Type B pancreatic cell (in vitro differentiated cells): ENCODE measurements around the gene SLC6A2. TPM values are rescaled to one million over a fixed set of nuclear protein-coding genes. Genes with fewer than 3 reads are reported as not detected.

Experiments used
- DNase-seq: peaks from one replicate; pipeline ENCODE4 v3.0.0; 2021; ENCODE audit warnings: mixed read lengths; ENCODE audit not compliant: unreplicated experiment; ENCODE audit errors: extremely low spot score
- H3K27ac Mint-ChIP-seq: 2 replicates; pipeline ENCODE4 v1.8.0; 2021; ENCODE audit warnings: mild to moderate bottlenecking, mixed read lengths
- H3K27me3 Mint-ChIP-seq: 2 replicates; pipeline ENCODE4 v1.8.0; 2021; ENCODE audit warnings: mixed read lengths
- H3K36me3 Mint-ChIP-seq: 2 replicates; pipeline ENCODE4 v1.8.0; 2021; ENCODE audit warnings: mixed read lengths
- H3K4me1 Mint-ChIP-seq: one replicate; pipeline ENCODE4 v1.8.0; 2021; ENCODE audit warnings: mixed read lengths; ENCODE audit not compliant: unreplicated experiment
- H3K4me3 Mint-ChIP-seq: 2 replicates; pipeline ENCODE4 v1.8.0; 2021; ENCODE audit warnings: mild to moderate bottlenecking, mixed read lengths
- H3K9me3 Mint-ChIP-seq: 2 replicates; pipeline ENCODE4 v1.8.0; 2021; ENCODE audit warnings: mixed read lengths
- total RNA-seq: library from RNA; stranded (reverse); gene quantifications from 2 replicates; pipeline ENCODE4 v1.2.1, GENCODE V29; 2021; ENCODE audit warnings: low replicate concordance
- TF ChIP-seq, protein P1 (sequence below): fragments of 200-600 bp; sonication (generic); conservative IDR thresholded peaks from 2 replicates; pipeline ENCODE4 v1.5.0; 2021; ENCODE audit warnings: antibody characterized with exemption, mild to moderate bottlenecking

Gene SLC6A2
- total RNA-seq, 1 donor from 2014 or later, result 5.7 TPM

DNA sequence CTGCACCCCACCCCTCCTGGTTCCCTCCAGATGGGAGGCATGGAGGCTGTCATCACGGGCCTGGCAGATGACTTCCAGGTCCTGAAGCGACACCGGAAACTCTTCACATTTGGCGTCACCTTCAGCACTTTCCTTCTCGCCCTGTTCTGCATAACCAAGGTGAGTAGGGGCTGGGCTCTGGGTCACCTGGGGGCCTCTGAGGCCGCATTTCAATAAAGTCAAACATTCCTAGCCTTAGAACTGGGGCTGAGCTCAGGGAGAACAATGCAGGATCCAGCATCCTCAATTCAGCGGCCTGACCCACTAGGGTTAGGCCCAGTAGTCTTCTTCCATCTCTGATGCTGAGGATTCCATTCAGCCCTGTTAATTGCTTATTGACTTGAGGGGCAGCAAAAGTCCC is 42.1 kb downstream of the SLC6A2 start:
- H3K36me3 Mint-ChIP-seq, result no peaks in the 10 kb centered on the region
- no peak overlapping the region for H3K4me3 Mint-ChIP-seq
- TF ChIP-seq, protein P1, sequence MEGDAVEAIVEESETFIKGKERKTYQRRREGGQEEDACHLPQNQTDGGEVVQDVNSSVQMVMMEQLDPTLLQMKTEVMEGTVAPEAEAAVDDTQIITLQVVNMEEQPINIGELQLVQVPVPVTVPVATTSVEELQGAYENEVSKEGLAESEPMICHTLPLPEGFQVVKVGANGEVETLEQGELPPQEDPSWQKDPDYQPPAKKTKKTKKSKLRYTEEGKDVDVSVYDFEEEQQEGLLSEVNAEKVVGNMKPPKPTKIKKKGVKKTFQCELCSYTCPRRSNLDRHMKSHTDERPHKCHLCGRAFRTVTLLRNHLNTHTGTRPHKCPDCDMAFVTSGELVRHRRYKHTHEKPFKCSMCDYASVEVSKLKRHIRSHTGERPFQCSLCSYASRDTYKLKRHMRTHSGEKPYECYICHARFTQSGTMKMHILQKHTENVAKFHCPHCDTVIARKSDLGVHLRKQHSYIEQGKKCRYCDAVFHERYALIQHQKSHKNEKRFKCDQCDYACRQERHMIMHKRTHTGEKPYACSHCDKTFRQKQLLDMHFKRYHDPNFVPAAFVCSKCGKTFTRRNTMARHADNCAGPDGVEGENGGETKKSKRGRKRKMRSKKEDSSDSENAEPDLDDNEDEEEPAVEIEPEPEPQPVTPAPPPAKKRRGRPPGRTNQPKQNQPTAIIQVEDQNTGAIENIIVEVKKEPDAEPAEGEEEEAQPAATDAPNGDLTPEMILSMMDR, result no peak
- H3K4me1 Mint-ChIP-seq, result no peaks in the 10 kb centered on the region
- H3K27ac Mint-ChIP-seq, result no peak overlapping the region
- H3K9me3 Mint-ChIP-seq, result no peaks in the 10 kb centered on the region
- H3K27me3 Mint-ChIP-seq, result peaks cover 8% of the 10 kb centered on the region
- DNase-seq, result no peak

DNA sequence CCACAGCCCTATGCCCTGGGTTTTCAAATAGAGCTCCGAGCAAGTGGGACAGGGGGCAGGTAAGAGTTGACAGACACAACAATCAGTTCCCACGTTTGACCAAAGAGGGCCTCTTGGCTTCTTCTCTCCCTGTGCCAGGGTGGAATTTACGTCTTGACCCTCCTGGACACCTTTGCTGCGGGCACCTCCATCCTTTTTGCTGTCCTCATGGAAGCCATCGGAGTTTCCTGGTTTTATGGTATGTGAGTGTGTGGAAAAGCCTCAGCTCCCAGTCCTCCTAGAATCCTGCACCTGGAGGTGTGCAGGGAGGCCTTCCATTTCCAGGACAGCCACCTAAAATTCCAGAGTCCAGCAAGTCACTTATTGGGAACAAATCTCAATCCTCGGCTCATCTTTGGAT is 42.5 kb downstream of the SLC6A2 start:
- Mint-ChIP-seq H3K27ac (no peak overlapping the region), H3K36me3 (no peaks in the 10 kb centered on the region), H3K27me3 (peaks cover 10% of the 10 kb centered on the region)

DNA sequence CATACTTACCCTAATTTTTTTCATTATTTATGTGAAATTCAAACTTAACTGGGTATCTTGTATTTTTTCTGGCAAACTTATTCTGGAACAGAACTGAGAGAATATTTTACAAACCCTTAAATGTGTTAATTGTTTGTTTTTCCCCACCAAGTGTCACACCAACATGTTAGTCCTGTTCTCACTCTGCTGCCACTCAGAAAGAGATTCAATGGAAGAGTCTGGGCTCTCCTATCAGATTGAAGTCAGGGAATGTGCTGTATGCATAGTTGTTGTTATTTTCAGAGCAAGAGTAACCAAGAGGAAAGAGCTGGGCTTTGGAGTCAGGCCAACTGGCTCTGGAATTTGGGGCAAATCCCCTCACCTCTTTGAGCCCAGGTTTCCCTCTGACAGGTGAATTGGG is 43.2 kb downstream of the SLC6A2 start:
- DNase-seq, result no peak
- H3K27me3 Mint-ChIP-seq, result peaks cover 14% of the 10 kb centered on the region
- H3K27ac Mint-ChIP-seq, result no peak overlapping the region
- no peak overlapping the region for H3K4me3 Mint-ChIP-seq
- H3K9me3 Mint-ChIP-seq, result no peaks in the 10 kb centered on the region
- TF ChIP-seq, protein P1, result no peak
- H3K4me1 Mint-ChIP-seq, result no peaks in the 10 kb centered on the region
- no peaks in the 10 kb centered on the region for H3K36me3 Mint-ChIP-seq

More for the DNA sequence above, 42.5 kb downstream of the SLC6A2 start:
- no peaks in the 10 kb centered on the region for H3K4me1 Mint-ChIP-seq
- no peaks in the 10 kb centered on the region for H3K9me3 Mint-ChIP-seq
- H3K4me3 Mint-ChIP-seq, result no peak overlapping the region
- DNase-seq, result no peak
- TF ChIP-seq, protein P1, result no peak

DNA sequence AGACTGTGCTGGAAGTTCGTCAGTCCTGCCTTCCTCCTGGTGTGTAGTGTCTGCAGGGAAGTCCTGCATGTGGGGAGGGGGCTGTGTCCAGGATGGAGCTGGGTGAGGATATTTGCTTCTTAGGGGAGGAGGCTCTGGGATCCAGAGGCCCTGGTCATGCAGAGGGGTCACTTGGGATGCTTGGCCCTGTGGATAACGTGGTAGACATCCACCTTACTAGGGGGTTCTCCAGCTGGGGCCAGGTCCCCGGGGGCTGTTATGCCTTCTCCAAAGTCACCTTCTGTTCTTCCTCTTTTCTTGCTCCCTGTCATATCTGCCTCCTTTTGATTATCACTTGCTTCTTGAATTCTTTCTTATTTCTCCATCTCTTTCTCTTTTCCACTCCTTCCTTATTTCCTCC is 43.8 kb downstream of the SLC6A2 start:
- Mint-ChIP-seq H3K27me3 (peaks cover 15% of the 10 kb centered on the region), H3K27ac (no peak overlapping the region), H3K36me3 (no peaks in the 10 kb centered on the region), H3K9me3 (no peaks in the 10 kb centered on the region), H3K4me3 (no peak overlapping the region), H3K4me1 (no peaks in the 10 kb centered on the region)
- no peak for DNase-seq
- TF ChIP-seq, protein P1, result no peak

DNA sequence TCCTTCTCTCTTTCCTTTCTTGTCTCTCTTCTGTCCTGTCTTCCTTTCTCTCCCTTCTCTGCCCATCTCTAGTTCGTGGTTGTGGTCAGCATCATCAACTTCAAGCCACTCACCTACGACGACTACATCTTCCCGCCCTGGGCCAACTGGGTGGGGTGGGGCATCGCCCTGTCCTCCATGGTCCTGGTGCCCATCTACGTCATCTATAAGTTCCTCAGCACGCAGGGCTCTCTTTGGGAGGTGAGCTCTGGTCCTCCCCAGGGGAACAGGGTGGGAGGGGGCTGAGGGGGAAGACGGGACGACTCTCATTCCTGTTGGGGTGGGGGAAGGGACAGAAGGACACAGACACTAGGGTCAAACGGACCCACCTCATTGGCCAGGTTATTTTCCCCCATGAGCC is 44.3 kb downstream of the SLC6A2 start:
- Mint-ChIP-seq H3K4me3 (no peak overlapping the region), H3K27ac (no peak overlapping the region), H3K36me3 (no peaks in the 10 kb centered on the region), H3K27me3 (peaks cover 19% of the 10 kb centered on the region), H3K4me1 (no peaks in the 10 kb centered on the region), H3K9me3 (no peaks in the 10 kb centered on the region)
- no peak for DNase-seq
- TF ChIP-seq, protein P1, result no peak

DNA sequence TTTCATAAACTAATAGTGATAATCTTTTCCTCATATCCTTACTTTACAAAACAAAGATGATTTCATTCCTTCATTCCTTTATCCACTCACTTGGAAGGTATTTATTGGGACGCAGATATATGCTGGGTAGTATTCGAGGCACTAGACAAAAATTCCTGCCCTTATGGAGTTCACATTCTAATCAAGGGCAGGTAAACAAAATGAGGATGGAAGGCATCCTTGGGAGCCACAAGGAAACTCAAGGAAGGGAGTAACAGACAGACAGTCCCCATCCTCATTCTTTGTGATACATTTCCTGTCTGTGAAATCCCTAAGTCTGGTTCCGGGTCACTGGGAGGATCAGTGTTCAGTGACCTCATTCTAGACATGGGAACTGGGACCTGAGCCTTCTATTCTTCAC is 45.2 kb downstream of the SLC6A2 start:
- no peak overlapping the region for H3K27ac Mint-ChIP-seq
- no peak for DNase-seq
- no peaks in the 10 kb centered on the region for H3K4me1 Mint-ChIP-seq
- peaks cover 26% of the 10 kb centered on the region for H3K27me3 Mint-ChIP-seq
- H3K4me3 Mint-ChIP-seq, result no peak overlapping the region
- TF ChIP-seq, protein P1, result no peak
- H3K9me3 Mint-ChIP-seq, result no peaks in the 10 kb centered on the region
- no peaks in the 10 kb centered on the region for H3K36me3 Mint-ChIP-seq
